ENCODE measurements around the gene PFDN6. TPM values are rescaled to one million over a fixed set of nuclear protein-coding genes. Genes with fewer than 3 reads are reported as not detected.
A peak's percentile ranks its signal among the peaks of the same experiment; 100 is the strongest.

PFDN6 gene
- total RNA-seq, 1 experiment from 2014 or later: 85.8 TPM

- no peak overlapping the region for H3K4ac ChIP-seq (ENCODE audit: low read depth, low read length)
- no peak overlapping the region for H2AFZ ChIP-seq (ENCODE audit: low read length)
- H2BK120ac ChIP-seq (ENCODE audit: low read depth, low read length, poor library complexity, severe bottlenecking): no peak overlapping the region
- H2BK15ac ChIP-seq (ENCODE audit: low read depth, low read length): no peak overlapping the region
- no peaks in the 10 kb centered on the region for H3K79me1 ChIP-seq (ENCODE audit: insufficient read depth, low read depth, low read length, poor library complexity, severe bottlenecking)
- no peak overlapping the region for H4K91ac ChIP-seq (ENCODE audit: insufficient read length, low read depth, low read length)
- no peaks in the 10 kb centered on the region for H3K27me3 ChIP-seq (ENCODE audit: insufficient read depth, low read length)
- no CpG with 5 or more reads among the region's 39 CpGs for WGBS (ENCODE audit: extremely low coverage, insufficient read length, low lambda C conversion rate)
- DNase-seq: peak; percentile 49
- H2BK20ac ChIP-seq (ENCODE audit: low read depth, low read length, poor library complexity, severe bottlenecking): no peak overlapping the region
- H3K4me1 Mint-ChIP-seq: peaks cover 39 to 47% of the 10 kb centered on the region in 2 experiments
- H4K8ac ChIP-seq (replicated peaks; ENCODE audit: insufficient read length, low read depth, low read length): no peak overlapping the region
- peaks cover 11% of the 10 kb centered on the region for H3K23me2 ChIP-seq (ENCODE audit: insufficient read length, low read depth, low read length, poor library complexity, severe bottlenecking)
- no peak overlapping the region for H3K27ac ChIP-seq (ENCODE audit: insufficient read length, low read depth, low read length)
- H3K23ac ChIP-seq (ENCODE audit: insufficient read length, low read depth, low read length): no peak overlapping the region
- peak overlapping the region; percentile 16 for H3K9ac ChIP-seq (ENCODE audit: extremely low read depth, insufficient read length, low read length)
- no peaks in the 10 kb centered on the region for H4K20me1 ChIP-seq (ENCODE audit: control insufficient read depth, insufficient read depth, insufficient read length)
- no peak overlapping the region for H3T11ph ChIP-seq (ENCODE audit: low read length)
- H2AK5ac ChIP-seq (ENCODE audit: insufficient read length, low read length): no peak overlapping the region
- H3K36me3 Mint-ChIP-seq (ENCODE audit: insufficient read depth in 1 of 3, low read depth in 3 of 3): peaks cover 34 to 80% (median 58%) of the 10 kb centered on the region in 3 experiments
- H2BK5ac ChIP-seq (ENCODE audit: insufficient read length, low read length): no peak overlapping the region
- H2BK12ac ChIP-seq (ENCODE audit: insufficient read length, low read depth, low read length): no peak overlapping the region
- peak overlapping the region; percentile 86 to 99 (median 95); a peak in 5 of 7 replicates for H3K27ac Mint-ChIP-seq
- H3K4me2 ChIP-seq (ENCODE audit: insufficient read depth, insufficient read length, low read length): peak overlapping the region; percentile 85
- no peak overlapping the region for H4K5ac ChIP-seq (ENCODE audit: insufficient read length, low read depth, low read length)
- H3K9me3 Mint-ChIP-seq: no peaks in the 10 kb centered on the region
- no peak overlapping the region; the same call in 1 of the 2 replicates for H3K14ac ChIP-seq (ENCODE audit: insufficient read depth, low read length)
- H3K56ac ChIP-seq (ENCODE audit: insufficient read length, low read depth, low read length): no peak overlapping the region
- TF ChIP-seq CTCF (conservative IDR thresholded peaks at IDR 0.05): peak; percentile 22; the same call in 1 of the 3 replicates
- no peaks in the 10 kb centered on the region for H3K27me3 Mint-ChIP-seq (ENCODE audit: low read depth)
- no peaks in the 10 kb centered on the region; the same call in 1 of the 2 replicates for H3K4me1 ChIP-seq (ENCODE audit: insufficient read depth, low read length)
- H3K18ac ChIP-seq (ENCODE audit: insufficient read length, low read depth, low read length): no peak overlapping the region
- peaks cover 15% of the 10 kb centered on the region; the same call in 1 of the 2 replicates for H3K79me2 ChIP-seq (ENCODE audit: insufficient read depth, low read length)
- no peaks in the 10 kb centered on the region for H3K9me3 ChIP-seq (ENCODE audit: control insufficient read depth, low read depth, low read length)
- peak overlapping the region; percentile 78 to 92 for H3K4me3 Mint-ChIP-seq
Measured at GRCh38 chr6:33277663-33278391, 11.6 kb upstream of the PFDN6 start.

Measured in H9 (cell line).